Cortex of kidney (tissue), 1 donor: ENCODE results near the gene RAET1L.
"Not testable (repeated sequence)": the region's sequence is repeated elsewhere in the genome, so short reads cannot be mapped to it uniquely, and the experiment has no call there.

Experiments
- DNase-seq: peaks from one replicate; lab custom pipeline; 2025; lab: John Stamatoyannopoulos, UW

RAET1L gene

GRCh38 chr6:149991472-149991795 is 33.9 kb downstream of the RAET1L start:
- DNase-seq = not testable (repeated sequence)

DNA sequence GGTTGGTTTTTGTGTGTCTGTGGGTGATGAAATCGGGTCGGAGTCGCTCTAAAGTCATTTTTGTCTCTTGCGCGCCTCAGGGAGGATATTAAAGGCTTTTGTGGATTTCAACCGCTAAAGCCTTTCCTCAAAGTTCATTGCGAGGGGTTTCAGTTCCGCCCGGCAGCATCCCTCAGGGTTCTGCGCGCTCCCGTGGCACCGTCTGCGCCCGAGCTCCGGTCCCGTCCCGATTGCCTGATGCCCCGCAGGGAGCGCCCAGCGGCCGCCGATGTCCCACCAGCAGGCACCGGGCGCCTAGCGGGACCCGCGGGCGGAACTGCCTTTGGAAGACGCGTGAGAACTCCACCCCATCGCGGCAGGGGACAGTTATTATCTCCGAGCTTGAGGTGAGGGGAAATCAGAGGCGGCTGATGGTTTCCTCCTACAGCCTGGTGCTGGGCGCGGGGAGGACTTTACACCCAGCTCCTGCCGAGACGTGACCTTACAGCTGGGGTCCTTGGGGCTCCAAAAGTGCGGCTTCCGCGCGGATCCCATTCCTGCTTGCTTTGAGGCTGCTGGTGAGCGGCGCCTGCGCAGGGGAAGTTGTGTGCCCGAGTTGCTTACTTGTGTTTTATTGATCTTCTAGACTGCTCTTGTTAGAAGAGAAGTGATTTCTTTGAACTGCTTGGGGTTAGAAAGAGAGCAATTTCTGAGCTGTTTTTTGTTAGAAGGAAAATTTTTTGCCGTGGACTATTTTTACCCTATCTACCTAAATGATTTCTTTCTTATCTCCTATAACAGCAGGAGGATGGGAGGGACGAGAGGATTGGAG is 34.5 kb downstream of the RAET1L start:
- DNase-seq = no peak

- no peak for DNase-seq
Observed at GRCh38 chr6:149990212-149990660, 35.1 kb downstream of the RAET1L start.

- DNase-seq = no peak
Observed at GRCh38 chr6:149988550-149989346, 36.6 kb downstream of the RAET1L start.

DNA sequence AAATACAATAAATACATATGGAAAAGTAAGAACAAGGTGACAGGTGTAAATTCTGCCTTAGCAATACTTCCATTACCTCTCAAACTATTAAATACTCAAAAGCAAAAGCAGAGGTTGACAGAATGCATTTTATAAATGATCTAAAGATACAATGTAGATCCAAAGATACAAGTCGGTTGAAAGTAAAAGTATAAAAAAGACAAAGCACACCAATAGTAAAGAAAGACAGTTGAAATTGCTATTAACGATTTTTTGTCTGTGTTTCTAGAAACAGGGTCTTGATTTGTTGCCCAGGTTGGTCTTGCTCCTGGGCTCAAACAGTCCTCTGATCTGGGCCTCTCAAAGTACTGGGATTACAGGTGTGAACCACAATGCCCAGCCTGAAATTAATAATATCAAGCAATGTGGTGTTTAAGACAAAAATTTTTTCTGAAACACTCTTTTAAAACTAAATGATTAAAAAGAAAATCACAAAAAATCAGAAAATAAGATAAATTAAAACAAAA is 37.7 kb downstream of the RAET1L start:
- no peak for DNase-seq

GRCh38 chr6:149985481-149985937 is 39.8 kb downstream of the RAET1L start:
- no peak for DNase-seq

DNA sequence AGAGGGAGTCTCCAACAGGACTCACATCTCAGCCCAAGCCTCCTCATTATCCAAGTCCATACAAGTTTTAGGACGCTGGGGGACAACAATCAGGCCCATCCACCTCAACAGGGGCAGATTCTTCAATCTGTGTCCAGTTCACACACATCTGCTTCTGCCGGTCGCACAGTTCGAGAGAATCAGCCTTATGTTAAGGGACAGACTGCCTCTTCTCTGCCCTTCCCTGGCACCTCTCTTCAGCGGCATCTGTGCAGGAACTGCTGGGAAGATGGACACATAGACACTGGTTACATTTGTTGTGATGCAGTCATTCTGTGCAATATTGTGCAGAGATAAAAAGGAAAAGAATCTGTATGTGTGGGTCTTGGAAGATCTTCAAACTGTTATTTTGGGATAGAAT is 40.6 kb downstream of the RAET1L start:
- no peak for DNase-seq

DNA sequence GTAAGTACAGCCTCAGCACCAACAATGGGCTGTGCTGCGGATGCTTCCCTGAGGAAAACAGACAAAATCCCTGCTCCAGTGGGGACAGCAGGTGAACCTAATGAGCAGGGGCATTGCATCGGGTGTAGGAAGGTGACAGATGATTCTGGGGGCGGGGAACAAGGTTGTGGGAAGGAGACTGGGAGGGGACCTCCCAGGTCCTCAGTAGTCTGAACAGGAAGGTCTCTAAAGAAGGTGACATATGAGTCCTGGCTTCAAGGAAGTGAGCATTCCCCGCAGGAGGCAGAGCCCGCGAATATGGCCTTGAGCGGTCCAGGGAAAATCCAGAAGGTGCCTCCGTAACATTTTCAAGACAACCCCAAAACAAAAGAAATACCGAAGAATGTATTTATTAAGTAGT is 42.2 kb downstream of the RAET1L start:
- DNase-seq = no peak

DNA sequence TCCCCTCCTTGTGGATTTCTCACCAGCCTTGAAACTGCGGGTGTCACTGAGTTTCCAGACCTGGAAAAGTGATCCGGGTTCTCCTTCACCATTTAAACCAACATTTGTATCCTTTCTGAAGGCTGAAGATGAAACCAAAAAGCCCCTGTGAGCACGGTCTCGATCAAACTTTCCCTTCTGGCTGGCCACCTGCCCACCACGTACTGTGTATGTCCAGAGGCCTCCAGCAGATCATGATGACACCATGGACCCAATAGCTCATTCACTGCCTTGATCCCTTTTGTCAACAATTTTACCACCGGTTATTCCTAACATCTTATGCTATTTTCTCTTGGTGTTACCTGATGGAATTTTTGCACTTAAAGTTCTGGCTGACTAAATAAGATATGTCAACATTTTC is 46.0 kb downstream of the RAET1L start:
- no peak for DNase-seq

GRCh38 chr6:149978610-149979009 is 46.7 kb downstream of the RAET1L start:
- no peak for DNase-seq

GRCh38 chr6:149977221-149977620 is 48.1 kb downstream of the RAET1L start:
- DNase-seq = no peak

DNA sequence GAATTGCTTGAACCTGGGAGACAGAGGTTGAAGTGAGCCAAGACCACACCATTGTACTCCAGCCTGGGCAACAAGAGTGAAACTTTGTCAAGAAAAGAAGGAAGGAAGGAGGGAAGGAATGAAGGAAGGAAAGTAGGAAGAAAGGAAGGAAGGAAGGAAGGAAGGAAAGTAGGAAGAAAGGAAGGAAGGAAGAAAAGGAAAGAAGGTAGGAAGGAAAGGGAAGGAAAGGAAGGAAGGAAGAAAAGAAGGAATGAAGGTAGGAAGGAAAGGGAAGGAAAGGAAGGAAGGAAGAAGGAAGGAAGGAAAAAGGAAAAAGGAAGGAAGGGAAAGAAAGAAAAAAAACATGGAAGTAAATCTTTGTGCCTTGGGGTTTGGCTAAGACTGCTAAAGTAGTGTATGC is 49.9 kb downstream of the RAET1L start:
- no peak for DNase-seq

DNA sequence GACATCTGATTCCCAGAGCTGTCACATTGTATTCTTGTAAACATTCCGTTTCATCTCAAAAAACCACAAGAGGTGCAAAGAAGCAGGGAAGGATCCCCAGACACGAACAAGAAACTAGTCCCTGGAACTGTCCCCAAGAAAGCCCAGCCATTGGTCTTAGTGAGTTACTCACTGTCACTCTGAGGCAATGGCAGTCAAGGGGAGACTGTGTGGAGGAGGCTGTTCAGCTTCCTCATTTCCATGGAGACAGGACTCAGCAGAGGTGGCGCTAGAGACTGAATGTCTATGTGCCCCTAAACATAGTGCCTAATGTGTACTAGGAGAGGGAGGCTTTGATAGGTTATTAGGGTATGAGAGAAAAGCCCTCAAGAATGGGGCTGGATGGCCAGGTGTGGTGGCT is 50.5 kb downstream of the RAET1L start:
- no peak for DNase-seq

DNA sequence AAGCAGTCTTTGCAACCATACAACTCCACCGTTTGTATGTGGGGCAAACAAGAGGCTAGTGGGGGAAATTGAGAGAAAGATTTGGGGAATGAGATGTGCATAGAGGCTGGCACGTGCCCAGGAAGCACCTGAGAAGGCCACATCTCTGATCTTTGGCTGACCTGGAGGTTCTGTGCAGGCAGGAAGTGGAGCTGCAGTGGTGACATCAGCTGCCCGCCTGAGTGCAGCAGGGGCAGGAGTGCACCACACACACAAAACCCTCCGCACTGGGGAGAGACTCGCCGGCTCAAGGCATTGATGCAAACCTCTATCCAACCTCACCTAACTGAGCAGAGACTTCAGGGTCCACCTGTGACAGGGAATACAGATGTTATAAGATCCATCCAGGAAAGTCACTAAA is 50.9 kb downstream of the RAET1L start:
- DNase-seq = not testable (repeated sequence)

- DNase-seq = no peak
Observed at GRCh38 chr6:149969635-149970034, 55.7 kb downstream of the RAET1L start.

GRCh38 chr6:149968909-149969308 is 56.4 kb downstream of the RAET1L start:
- not testable (repeated sequence) for DNase-seq
